ENCODE data around the gene GAS2L2. TPM values are rescaled to one million over a fixed set of nuclear protein-coding genes. Genes with fewer than 3 reads are reported as not detected.

The GAS2L2 gene
- total RNA-seq, 1 experiment from 2014 or later = not detected

DNA sequence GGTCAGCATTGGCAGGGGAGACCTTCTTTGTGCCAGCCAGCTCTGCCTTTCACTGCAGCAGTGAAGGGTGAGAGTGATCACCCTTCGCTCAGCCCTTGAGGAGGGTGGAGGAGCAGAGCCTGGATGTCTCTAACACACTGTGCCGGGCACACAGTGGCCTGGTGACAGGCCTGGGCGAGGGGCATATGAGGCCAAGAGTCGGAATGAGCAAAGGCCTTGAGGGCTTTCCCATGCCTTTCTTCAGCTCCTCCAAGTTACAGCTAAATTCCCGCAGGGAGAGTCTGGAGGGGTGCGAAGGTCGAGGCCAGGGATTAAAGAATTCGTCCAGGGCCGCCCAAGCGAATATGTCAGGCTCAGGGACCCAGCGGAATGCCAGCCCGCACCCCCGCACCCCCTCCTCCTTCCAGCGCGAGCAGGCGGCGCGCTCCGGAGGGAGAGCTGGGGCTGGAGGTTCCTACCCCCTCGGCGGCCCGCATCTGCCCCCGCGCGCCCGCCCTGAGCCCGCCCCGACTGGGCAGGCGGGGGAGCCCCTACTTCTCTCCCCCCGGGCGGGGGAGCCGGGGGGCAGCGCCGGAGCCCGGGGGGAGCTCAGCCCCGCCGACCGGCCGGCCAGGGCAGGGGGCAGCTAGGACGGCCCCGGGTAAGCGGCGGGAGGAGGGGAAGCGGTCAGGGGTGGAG lies 21.7 kb downstream of the GAS2L2 start, which contains the start of gene RASL10B:
RASL10B (plus strand) TSS at position 401 of the 678 bp plus-strand sequence. CDS start 3,546 bp downstream, outside the sequence.
- H3K36me3 ChIP-seq (ENCODE audit: low read depth) = no peaks in the 10 kb centered on the region
- no peaks in the 10 kb centered on the region for H3F3A ChIP-seq (ENCODE audit: insufficient read depth, low read depth)
- no peak within 1 kb of the TSS for H3K27ac ChIP-seq
- intact Hi-C loops (cut with micrococcal nuclease; ENCODE audit: unreplicated experiment) = no loop called here
- H3K9me2 ChIP-seq (ENCODE audit: insufficient read depth) = no peaks in the 10 kb centered on the region
- no peak for DNase-seq
- no TSS peak for BruUV-seq (replicated peaks)
- ChIA-PET CTCF (interaction anchor here (0.6 kb wide), 1 partner anchor 175 kb away, joined by 4 read pairs; no protein-coding TSS in a partner anchor), POLR2A (ENCODE audit: unreplicated experiment) (interaction anchor here (0.6 kb wide), 1 partner anchor 804 kb away, joined by 5 read pairs; no protein-coding TSS in a partner anchor)
- no peaks in the 10 kb centered on the region for H3K9me3 ChIP-seq (ENCODE audit: insufficient read depth, low read depth)
- H3K79me2 ChIP-seq (ENCODE audit: low read depth) = no peaks in the 10 kb centered on the region
- 0 out of 2 replicates have a peak, but pooled peaks cover 4% of the 10 kb centered on the region for H3K27me3 ChIP-seq (ENCODE audit: insufficient read depth, low read depth)
- peaks cover 8% of the 10 kb centered on the region for H3K4me1 ChIP-seq (replicated peaks; ENCODE audit: insufficient read depth)
- no peak within 1 kb of the TSS; the same call in 1 of the 2 replicates for H3K4me2 ChIP-seq
- TF ChIP-seq EZH2 (IDR thresholded peaks at IDR 0.05; ENCODE audit: low read depth) = no peak
- TF ChIP-seq, protein P1, sequence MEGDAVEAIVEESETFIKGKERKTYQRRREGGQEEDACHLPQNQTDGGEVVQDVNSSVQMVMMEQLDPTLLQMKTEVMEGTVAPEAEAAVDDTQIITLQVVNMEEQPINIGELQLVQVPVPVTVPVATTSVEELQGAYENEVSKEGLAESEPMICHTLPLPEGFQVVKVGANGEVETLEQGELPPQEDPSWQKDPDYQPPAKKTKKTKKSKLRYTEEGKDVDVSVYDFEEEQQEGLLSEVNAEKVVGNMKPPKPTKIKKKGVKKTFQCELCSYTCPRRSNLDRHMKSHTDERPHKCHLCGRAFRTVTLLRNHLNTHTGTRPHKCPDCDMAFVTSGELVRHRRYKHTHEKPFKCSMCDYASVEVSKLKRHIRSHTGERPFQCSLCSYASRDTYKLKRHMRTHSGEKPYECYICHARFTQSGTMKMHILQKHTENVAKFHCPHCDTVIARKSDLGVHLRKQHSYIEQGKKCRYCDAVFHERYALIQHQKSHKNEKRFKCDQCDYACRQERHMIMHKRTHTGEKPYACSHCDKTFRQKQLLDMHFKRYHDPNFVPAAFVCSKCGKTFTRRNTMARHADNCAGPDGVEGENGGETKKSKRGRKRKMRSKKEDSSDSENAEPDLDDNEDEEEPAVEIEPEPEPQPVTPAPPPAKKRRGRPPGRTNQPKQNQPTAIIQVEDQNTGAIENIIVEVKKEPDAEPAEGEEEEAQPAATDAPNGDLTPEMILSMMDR (conservative IDR thresholded peaks at IDR 0.05) = no peak
- no peak within 1 kb of the TSS for H3K4me3 ChIP-seq
- peaks cover 4% of the 10 kb centered on the region; the same call in 1 of the 2 replicates for H4K20me1 ChIP-seq (ENCODE audit: insufficient read depth)
- no peak within 1 kb of the TSS for H2AFZ ChIP-seq

DNA sequence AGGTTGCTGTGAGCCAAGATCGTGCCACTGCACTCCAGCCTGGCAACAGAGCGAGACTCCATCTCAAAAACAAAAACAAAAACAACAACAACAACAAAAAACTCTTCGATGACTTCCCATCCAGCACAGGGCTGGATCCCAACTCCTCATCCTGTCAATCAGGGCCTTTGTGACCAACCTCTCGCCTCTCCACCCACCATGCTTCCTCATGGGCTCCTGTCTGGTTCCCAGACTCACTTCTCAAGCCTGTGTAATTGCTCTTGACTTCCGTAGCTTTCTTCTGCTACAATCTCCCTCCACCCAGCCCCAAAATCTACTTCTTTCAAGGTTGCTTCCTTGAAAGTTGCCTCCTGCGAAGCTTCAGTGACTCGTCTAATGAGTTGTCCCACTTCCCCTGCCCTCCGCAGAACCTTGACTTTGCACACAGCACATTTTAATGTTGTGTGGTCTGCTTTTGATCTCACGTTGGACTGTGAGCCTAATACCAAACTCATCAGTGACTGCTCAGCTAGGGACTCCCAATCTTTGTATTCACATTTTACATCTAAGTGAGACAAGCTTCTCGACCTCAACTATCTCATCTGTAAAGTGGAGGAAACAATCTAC lies 22.5 kb downstream of the GAS2L2 start:
- H3K36me3 ChIP-seq (ENCODE audit: low read depth) = no peaks in the 10 kb centered on the region
- no peaks in the 10 kb centered on the region for H3K79me2 ChIP-seq (ENCODE audit: low read depth)
- no peak overlapping the region for H3K4me3 ChIP-seq
- H3K4me2 ChIP-seq = no peak overlapping the region
- no peak overlapping the region for H3K27ac ChIP-seq
- no peaks in the 10 kb centered on the region for H3F3A ChIP-seq (ENCODE audit: insufficient read depth, low read depth)
- peaks cover 7% of the 10 kb centered on the region; the same call in 1 of the 2 replicates for H4K20me1 ChIP-seq (ENCODE audit: insufficient read depth)
- H3K27me3 ChIP-seq (ENCODE audit: insufficient read depth, low read depth) = no peaks in the 10 kb centered on the region
- ChIA-PET POLR2A (ENCODE audit: unreplicated experiment) (no interaction called here), CTCF (no interaction called here)
- no peaks in the 10 kb centered on the region for H3K9me3 ChIP-seq (ENCODE audit: insufficient read depth, low read depth)
- TF ChIP-seq, protein P1 (conservative IDR thresholded peaks at IDR 0.05) = no peak
- TF ChIP-seq EZH2 (IDR thresholded peaks at IDR 0.05; ENCODE audit: low read depth) = no peak
- peaks cover 14% of the 10 kb centered on the region for H3K4me1 ChIP-seq (replicated peaks; ENCODE audit: insufficient read depth)
- no peak for DNase-seq
- H3K9me2 ChIP-seq (ENCODE audit: insufficient read depth) = no peaks in the 10 kb centered on the region
- H2AFZ ChIP-seq = no peak overlapping the region
- no TSS peak for BruUV-seq (replicated peaks)
- intact Hi-C loops (cut with micrococcal nuclease; ENCODE audit: unreplicated experiment) = no loop called here

DNA sequence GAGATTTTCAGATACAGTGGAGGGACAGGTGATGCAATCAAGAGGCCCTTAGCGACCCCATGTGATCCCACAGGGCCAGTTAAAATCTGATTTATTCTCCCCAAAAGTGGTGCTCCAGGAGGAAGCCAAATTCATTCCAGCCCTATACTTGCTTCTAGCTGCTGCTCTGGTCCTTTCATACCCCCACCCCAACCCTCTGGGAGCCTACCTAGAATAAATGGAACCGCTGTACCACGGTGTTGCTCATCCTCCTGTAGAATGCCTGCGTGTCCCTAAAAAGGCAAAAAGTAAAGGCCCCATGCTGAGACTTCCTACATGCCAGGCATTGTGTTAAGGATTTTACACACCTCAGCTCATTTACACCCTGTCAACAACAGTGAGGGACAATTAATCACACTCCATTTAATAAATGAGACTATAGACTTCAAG lies 23.6 kb downstream of the GAS2L2 start:
- BruUV-seq (replicated peaks) = no TSS peak
- intact Hi-C loops (cut with micrococcal nuclease; ENCODE audit: unreplicated experiment) = no loop called here
- Histone ChIP-seq H3K27me3 (ENCODE audit: insufficient read depth, low read depth) (no peaks in the 10 kb centered on the region), H3K36me3 (ENCODE audit: low read depth) (no peaks in the 10 kb centered on the region; the same call in 1 of the 2 replicates), H3K4me3 (no peak overlapping the region), H3K4me1 (replicated peaks; ENCODE audit: insufficient read depth) (peaks cover 14% of the 10 kb centered on the region), H3K27ac (no peak overlapping the region), H3K79me2 (ENCODE audit: low read depth) (no peaks in the 10 kb centered on the region), H3K4me2 (no peak overlapping the region), H4K20me1 (ENCODE audit: insufficient read depth) (peaks cover 7% of the 10 kb centered on the region), H3K9me2 (ENCODE audit: insufficient read depth) (no peaks in the 10 kb centered on the region), H3K9me3 (ENCODE audit: insufficient read depth, low read depth) (no peaks in the 10 kb centered on the region), H2AFZ (no peak overlapping the region), H3F3A (ENCODE audit: insufficient read depth, low read depth) (no peaks in the 10 kb centered on the region)
- ChIA-PET POLR2A (ENCODE audit: unreplicated experiment) (no interaction called here), CTCF (no interaction called here)
- TF ChIP-seq, protein P1 (conservative IDR thresholded peaks at IDR 0.05) = no peak
- no peak for TF ChIP-seq EZH2 (IDR thresholded peaks at IDR 0.05; ENCODE audit: low read depth)
- no peak for DNase-seq

All from PC-9 (cell line).